Mesenchymal stem cell (in vitro differentiated cells and primary cell): Measurements from ENCODE around the gene CCDC187.

Experiments
- DNase-seq: peaks from one replicate; pipeline ENCODE4 v3.0.0-alpha.2; 2013
- H2AFZ ChIP-seq: one replicate; pipeline ENCODE4 v1.6.1; 2013; ENCODE audit warnings: low read depth, mild to moderate bottlenecking, control low read depth, inconsistent platforms, low read length, moderate library complexity
- H2AK5ac ChIP-seq: 2 replicates; pipeline ENCODE4 v1.6.1; 2013; ENCODE audit warnings: low read length, moderate library complexity, mild to moderate bottlenecking, inconsistent platforms; ENCODE audit not compliant: severe bottlenecking
- H2BK120ac ChIP-seq: one replicate; pipeline ENCODE4 v1.6.1; 2013; ENCODE audit warnings: low read depth, mild to moderate bottlenecking, inconsistent platforms, low read length, moderate library complexity
- H2BK12ac ChIP-seq, 2 experiments: one replicate each; pipeline ENCODE4 v1.6.1; 2013; ENCODE audit warnings: inconsistent platforms in 2 of 2, low read length in 2 of 2, mild to moderate bottlenecking in 2 of 2, moderate library complexity in 2 of 2, control low read depth in 1 of 2
- H2BK15ac ChIP-seq: one replicate; pipeline ENCODE4 v1.6.1; 2013; ENCODE audit warnings: mild to moderate bottlenecking, low read depth, inconsistent platforms; ENCODE audit not compliant: poor library complexity, severe bottlenecking
- H2BK5ac ChIP-seq: 2 replicates; pipeline ENCODE4 v1.6.1; 2013; ENCODE audit warnings: low read depth, mild to moderate bottlenecking, low read length, control low read depth, inconsistent platforms; ENCODE audit not compliant: poor library complexity, severe bottlenecking
- H3K14ac ChIP-seq, 2 experiments: one replicate each; pipeline ENCODE4 v1.6.1; 2013; ENCODE audit warnings: inconsistent platforms in 2 of 2, low read length in 2 of 2, control low read depth in 1 of 2, mild to moderate bottlenecking in 1 of 2, moderate library complexity in 1 of 2
- H3K18ac ChIP-seq, 2 experiments: one replicate each; pipeline ENCODE4 v1.6.1; 2013; ENCODE audit warnings: inconsistent platforms in 2 of 2, low read length in 2 of 2, control low read depth in 1 of 2, low read depth in 1 of 2, mild to moderate bottlenecking in 1 of 2
- H3K23ac ChIP-seq, 2 experiments: one replicate each; pipeline ENCODE4 v1.6.1; 2013; ENCODE audit warnings: inconsistent platforms in 2 of 2, low read length in 2 of 2, mild to moderate bottlenecking in 2 of 2, moderate library complexity in 2 of 2, control low read depth in 1 of 2
- H3K27ac ChIP-seq: 2 replicates; pipeline ENCODE4 v1.5.1; 2013; ENCODE audit warnings: mild to moderate bottlenecking, moderate library complexity, low read length, control low read depth, inconsistent platforms; ENCODE audit not compliant: poor library complexity, severe bottlenecking
- H3K27me3 ChIP-seq, 2 experiments: 2 replicates each; pipeline versions ENCODE4 v1.6.1 to v1.7.0; 2013; ENCODE audit warnings: low read length in 2 of 2, mild to moderate bottlenecking in 2 of 2, moderate library complexity in 2 of 2, control low read depth in 1 of 2, inconsistent platforms in 1 of 2; ENCODE audit not compliant: control insufficient read depth in 1 of 2, insufficient read depth in 1 of 2
- H3K36me3 ChIP-seq, 2 experiments: 2 replicates each; pipeline versions ENCODE4 v1.6.1 to v1.7.0; 2013; ENCODE audit warnings: low read length in 2 of 2, control low read depth in 1 of 2, inconsistent platforms in 1 of 2, low read depth in 1 of 2, mild to moderate bottlenecking in 1 of 2; ENCODE audit not compliant: insufficient read depth in 2 of 2, control insufficient read depth in 1 of 2
- H3K4ac ChIP-seq, 2 experiments: one replicate each; pipeline ENCODE4 v1.6.1; 2013; ENCODE audit warnings: inconsistent platforms in 2 of 2, low read length in 2 of 2, mild to moderate bottlenecking in 2 of 2, moderate library complexity in 2 of 2, control low read depth in 1 of 2, low read depth in 1 of 2
- H3K4me1 ChIP-seq: 2 replicates; pipeline ENCODE4 v1.6.1; 2013; ENCODE audit warnings: low read depth, low read length, control low read depth; ENCODE audit not compliant: control insufficient read depth, insufficient read depth
- H3K4me2 ChIP-seq: 2 replicates; pipeline ENCODE4 v1.6.1; 2013; ENCODE audit warnings: low read length, mild to moderate bottlenecking, inconsistent platforms; ENCODE audit not compliant: poor library complexity, severe bottlenecking
- H3K4me3 ChIP-seq, 2 experiments: 2 replicates each; pipeline versions ENCODE4 v1.5.1 to v1.7.0; 2013; ENCODE audit warnings: low read length in 2 of 2, mild to moderate bottlenecking in 2 of 2, control low read depth in 1 of 2, low read depth in 1 of 2; ENCODE audit not compliant: insufficient read depth in 1 of 2
- H3K79me1 ChIP-seq: replicated peaks from 2 replicates; pipeline ENCODE4 v1.6.1; 2013; ENCODE audit warnings: mild to moderate bottlenecking, control low read depth, low read length, inconsistent platforms; ENCODE audit not compliant: poor library complexity, severe bottlenecking
- H3K9ac ChIP-seq: 2 replicates; pipeline ENCODE4 v1.7.0; 2013; ENCODE audit warnings: mild to moderate bottlenecking, low read length, moderate library complexity
- H3K9me3 ChIP-seq: 2 replicates; pipeline ENCODE4 v1.7.0; 2013; ENCODE audit warnings: mild to moderate bottlenecking, low read length; ENCODE audit not compliant: control insufficient read depth
- H4K8ac ChIP-seq: one replicate; pipeline ENCODE4 v1.6.1; 2013; ENCODE audit warnings: inconsistent platforms, mild to moderate bottlenecking, low read length, moderate library complexity
- H4K91ac ChIP-seq: one replicate; pipeline ENCODE4 v1.6.1; 2013; ENCODE audit warnings: mild to moderate bottlenecking, low read length, inconsistent platforms
- WGBS: methylation state at CpG from one replicate; pipeline ENCODE4 v1.1.7; 2013; ENCODE audit warnings: mixed read lengths; 5-methylcytosine and 5-hydroxymethylcytosine counted together

Gene CCDC187

DNA sequence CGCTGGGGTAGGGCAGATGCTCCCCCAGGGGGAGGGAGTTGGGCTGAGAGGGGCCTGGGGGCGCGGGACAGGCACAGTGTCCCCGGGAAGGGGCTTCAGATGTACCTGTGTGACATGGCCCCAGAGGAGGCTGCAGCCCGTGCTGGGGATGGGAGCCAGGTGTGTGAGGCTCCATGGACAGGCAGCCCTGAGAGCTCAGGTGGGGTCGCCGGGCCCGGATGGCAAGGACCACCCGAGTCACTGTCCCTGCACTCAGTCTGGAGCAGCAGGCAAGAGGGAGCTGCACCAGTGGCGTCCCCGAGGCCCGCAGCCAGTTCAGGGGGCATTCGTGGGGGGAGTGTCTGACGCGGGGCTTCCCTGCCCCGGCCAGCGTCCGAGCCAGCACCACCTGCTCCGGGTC is 18.9 kb downstream of the CCDC187 start:
- Histone ChIP-seq H2BK12ac (no peak overlapping the region), H3K27me3 (peaks cover 8 to 63% of the 10 kb centered on the region in 2 experiments), H4K91ac (no peak overlapping the region), H2BK120ac (no peak overlapping the region), H3K79me1 (no peaks in the 10 kb centered on the region), H2AK5ac (no peak overlapping the region), H3K9me3 (peaks cover 1% of the 10 kb centered on the region), H3K36me3 (no peaks in the 10 kb centered on the region), H3K4me3 (no peak overlapping the region), H3K18ac (no peak overlapping the region), H3K4me2 (no peak overlapping the region), H2BK15ac (no peak overlapping the region), H4K8ac (no peak overlapping the region), H3K9ac (no peak overlapping the region), H3K14ac (no peak overlapping the region), H3K23ac (no peak overlapping the region), H3K4me1 (peaks cover 5% of the 10 kb centered on the region), H2BK5ac (no peak overlapping the region), H3K4ac (no peak overlapping the region), H2AFZ (no peak overlapping the region), H3K27ac (no peak overlapping the region)
- no peak for DNase-seq
- whole genome bisulfite sequencing, result 87% methylated on average over 19 of the region's 19 CpGs

DNA sequence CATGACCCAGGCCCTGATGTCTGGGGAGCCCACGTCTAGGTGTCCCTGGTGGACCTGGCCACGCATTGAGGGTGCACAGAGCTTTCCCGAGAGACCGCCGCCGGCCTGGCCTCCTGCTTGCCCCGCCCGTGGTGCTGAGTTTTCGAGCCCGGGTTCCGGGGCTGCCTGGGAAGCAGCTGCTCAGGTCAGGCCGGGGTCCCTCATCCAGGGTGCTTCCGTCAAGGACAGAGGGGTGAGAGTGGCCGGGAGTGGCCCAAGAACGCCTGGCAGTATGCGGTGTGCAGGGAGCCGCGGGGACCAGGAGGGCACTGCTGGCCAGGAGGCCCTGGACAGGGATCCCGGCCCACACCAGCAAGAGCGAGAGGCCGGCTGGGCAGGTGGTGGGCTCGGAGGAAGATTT is 19.6 kb downstream of the CCDC187 start:
- H3K23ac ChIP-seq, result no peak overlapping the region
- no peak overlapping the region for H3K4me2 ChIP-seq
- H3K18ac ChIP-seq, result no peak overlapping the region
- no peak overlapping the region for H2AK5ac ChIP-seq
- H2BK120ac ChIP-seq, result no peak overlapping the region
- no peak overlapping the region for H2BK12ac ChIP-seq
- H4K8ac ChIP-seq, result no peak overlapping the region
- no peak overlapping the region for H3K27ac ChIP-seq
- H3K27me3 ChIP-seq, result peaks cover 14 to 69% of the 10 kb centered on the region in 2 experiments
- no peak for DNase-seq
- H3K4ac ChIP-seq, result no peak overlapping the region
- no peak overlapping the region for H3K4me3 ChIP-seq
- H3K9me3 ChIP-seq, result peaks cover 8% of the 10 kb centered on the region
- WGBS, result 79% methylated on average over 22 of the region's 22 CpGs
- H3K9ac ChIP-seq, result no peak overlapping the region
- no peak overlapping the region for H2AFZ ChIP-seq
- H2BK5ac ChIP-seq, result no peak overlapping the region
- no peaks in the 10 kb centered on the region for H3K36me3 ChIP-seq
- peak overlapping the region; percentile 71 for H4K91ac ChIP-seq
- H3K79me1 ChIP-seq, result no peaks in the 10 kb centered on the region
- H3K4me1 ChIP-seq, result peaks cover 5% of the 10 kb centered on the region
- no peak overlapping the region for H2BK15ac ChIP-seq
- no peak overlapping the region for H3K14ac ChIP-seq

DNA sequence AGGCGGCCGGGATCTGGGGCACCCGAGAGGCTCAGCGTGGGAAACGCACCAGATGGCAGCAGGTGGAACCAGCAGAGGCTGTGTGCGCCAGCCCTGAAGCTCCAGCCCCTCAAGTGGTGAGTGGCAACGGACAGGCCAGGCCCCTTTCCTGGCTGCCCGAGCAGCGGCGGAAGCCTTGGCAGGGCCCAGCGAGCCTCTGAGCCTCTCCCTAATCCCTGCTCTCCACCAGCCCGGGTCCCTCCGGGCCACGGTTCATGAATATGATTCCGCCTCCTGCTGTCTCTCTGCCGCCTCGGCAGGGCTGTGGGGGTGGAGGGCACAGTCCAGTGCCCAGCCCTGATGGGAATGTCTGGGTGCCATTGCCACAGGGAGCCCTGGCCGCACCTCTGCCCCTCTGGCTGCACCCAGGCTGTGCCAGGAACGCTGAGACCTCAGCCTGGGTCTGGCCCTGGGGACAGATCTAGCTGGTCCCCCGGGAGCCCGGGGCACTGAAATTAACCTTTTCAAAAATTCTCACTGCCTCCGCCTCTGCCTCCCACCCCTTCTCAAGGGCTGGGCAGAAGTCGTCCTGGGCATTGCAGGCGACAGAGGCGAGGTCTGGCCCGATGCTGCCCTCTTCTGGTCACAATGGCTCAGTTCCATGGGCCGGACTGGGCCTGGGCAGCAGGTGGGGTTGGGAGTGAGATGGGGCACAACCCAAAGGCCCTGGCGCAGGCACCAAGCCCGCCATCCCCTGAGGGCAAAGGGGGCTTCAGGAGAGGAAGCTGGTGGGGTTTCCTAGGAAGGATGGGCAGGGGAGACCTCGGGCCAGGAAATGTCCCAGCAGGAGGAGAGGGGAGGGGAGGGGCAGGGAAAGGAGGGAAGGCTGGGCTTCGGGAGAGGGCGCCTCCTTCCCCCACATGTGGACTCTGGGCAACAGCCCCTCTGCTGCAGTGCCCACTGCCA is 20.3 kb downstream of the CCDC187 start:
- H3K27ac ChIP-seq, result no peak overlapping the region
- no peak overlapping the region for H3K18ac ChIP-seq
- peaks cover 14% of the 10 kb centered on the region for H3K9me3 ChIP-seq
- no peak overlapping the region for H2BK5ac ChIP-seq
- 49% methylated on average over 30 of the region's 32 CpGs for WGBS
- no peak overlapping the region for H2BK12ac ChIP-seq
- peaks cover 5% of the 10 kb centered on the region for H3K4me1 ChIP-seq
- no peaks in the 10 kb centered on the region for H3K79me1 ChIP-seq
- no peak overlapping the region for H3K4me2 ChIP-seq
- peak overlapping the region in 1 of 2 experiments; percentile 62 for H3K4me3 ChIP-seq
- peak; percentile 62 for DNase-seq
- no peak overlapping the region for H3K4ac ChIP-seq
- H3K23ac ChIP-seq, result no peak overlapping the region
- no peak overlapping the region for H2AFZ ChIP-seq
- peaks cover 17 to 71% of the 10 kb centered on the region in 2 experiments for H3K27me3 ChIP-seq
- H4K8ac ChIP-seq, result no peak overlapping the region
- no peak overlapping the region for H2AK5ac ChIP-seq
- no peak overlapping the region for H2BK15ac ChIP-seq
- no peak overlapping the region for H3K14ac ChIP-seq
- no peak overlapping the region for H4K91ac ChIP-seq
- H2BK120ac ChIP-seq, result no peak overlapping the region
- H3K9ac ChIP-seq, result peak overlapping the region; percentile 29
- no peaks in the 10 kb centered on the region for H3K36me3 ChIP-seq

DNA sequence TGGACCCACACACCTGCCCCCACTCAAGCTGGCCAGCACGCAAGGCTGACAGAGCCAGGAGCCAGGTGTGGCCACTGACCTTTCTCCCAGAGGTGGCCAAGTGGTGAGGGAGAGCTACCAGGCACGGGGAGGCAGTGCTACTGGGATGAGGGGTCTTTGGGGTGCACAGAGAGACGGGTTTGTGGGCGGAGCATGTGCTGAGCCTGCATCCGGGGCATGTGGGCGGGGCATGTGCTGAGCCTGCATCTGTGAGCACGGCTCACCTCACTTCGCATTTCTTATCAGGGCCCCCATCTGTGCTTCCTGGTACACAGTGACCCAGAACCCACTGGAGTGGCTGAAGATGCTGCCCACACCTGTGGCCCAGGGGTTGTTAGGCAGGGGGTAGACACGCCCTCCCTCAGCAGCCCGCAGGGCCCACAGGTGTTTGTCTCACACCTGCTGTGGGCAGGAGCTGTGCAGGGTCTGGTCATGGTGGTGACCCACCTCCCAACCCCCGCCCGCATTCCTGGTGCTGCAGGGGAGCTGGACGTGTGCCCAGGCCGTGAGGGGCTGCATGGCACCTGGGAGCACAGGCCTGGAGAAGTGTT is 21.5 kb downstream of the CCDC187 start:
- H3K27me3 ChIP-seq, result peaks cover 21 to 66% of the 10 kb centered on the region in 2 experiments

More for the DNA sequence above, 21.5 kb downstream of the CCDC187 start:
- 82% methylated on average over 14 of the region's 14 CpGs for whole genome bisulfite sequencing
- no peak overlapping the region for H3K4me2 ChIP-seq
- no peak overlapping the region for H3K27ac ChIP-seq
- peaks cover 5% of the 10 kb centered on the region for H3K4me1 ChIP-seq
- no peak for DNase-seq
- H2AFZ ChIP-seq, result no peak overlapping the region
- H4K91ac ChIP-seq, result peak overlapping the region; percentile 78
- H3K79me1 ChIP-seq, result no peaks in the 10 kb centered on the region
- no peaks in the 10 kb centered on the region for H3K36me3 ChIP-seq
- H2BK5ac ChIP-seq, result no peak overlapping the region
- peaks cover 15% of the 10 kb centered on the region for H3K9me3 ChIP-seq
- no peak overlapping the region for H2AK5ac ChIP-seq
- no peak overlapping the region for H3K23ac ChIP-seq
- no peak overlapping the region for H3K18ac ChIP-seq
- no peak overlapping the region for H2BK15ac ChIP-seq
- no peak overlapping the region for H3K4ac ChIP-seq
- no peak overlapping the region for H2BK120ac ChIP-seq
- no peak overlapping the region for H4K8ac ChIP-seq
- H2BK12ac ChIP-seq, result no peak overlapping the region
- no peak overlapping the region for H3K9ac ChIP-seq
- no peak overlapping the region for H3K14ac ChIP-seq
- no peak overlapping the region for H3K4me3 ChIP-seq
